ENCODE data around the gene FRMD8. TPM values are rescaled to one million over a fixed set of nuclear protein-coding genes. Genes with fewer than 3 reads are reported as not detected.

FRMD8 gene
- total RNA-seq, 1 experiment from 2014 or later: 40.2 TPM

- no TSS peak for BruUV-seq (replicated peaks)
- Mint-ChIP-seq H3K4me3 (ENCODE audit: low read depth, unreplicated experiment) (no peak overlapping the region), H3K9me3 (ENCODE audit: low read depth, unreplicated experiment) (no peaks in the 10 kb centered on the region), H3K4me1 (ENCODE audit: low read depth, unreplicated experiment) (peaks cover 2% of the 10 kb centered on the region), H3K36me3 (ENCODE audit: insufficient read depth, unreplicated experiment) (peaks cover 62% of the 10 kb centered on the region), H3K27me3 (ENCODE audit: unreplicated experiment) (no peaks in the 10 kb centered on the region), H3K27ac (ENCODE audit: unreplicated experiment) (no peak overlapping the region)
- DNase-seq: no peak
- intact Hi-C loops (cut with micrococcal nuclease; ENCODE audit: unreplicated experiment): no loop called here
- TF ChIP-seq, protein P1, sequence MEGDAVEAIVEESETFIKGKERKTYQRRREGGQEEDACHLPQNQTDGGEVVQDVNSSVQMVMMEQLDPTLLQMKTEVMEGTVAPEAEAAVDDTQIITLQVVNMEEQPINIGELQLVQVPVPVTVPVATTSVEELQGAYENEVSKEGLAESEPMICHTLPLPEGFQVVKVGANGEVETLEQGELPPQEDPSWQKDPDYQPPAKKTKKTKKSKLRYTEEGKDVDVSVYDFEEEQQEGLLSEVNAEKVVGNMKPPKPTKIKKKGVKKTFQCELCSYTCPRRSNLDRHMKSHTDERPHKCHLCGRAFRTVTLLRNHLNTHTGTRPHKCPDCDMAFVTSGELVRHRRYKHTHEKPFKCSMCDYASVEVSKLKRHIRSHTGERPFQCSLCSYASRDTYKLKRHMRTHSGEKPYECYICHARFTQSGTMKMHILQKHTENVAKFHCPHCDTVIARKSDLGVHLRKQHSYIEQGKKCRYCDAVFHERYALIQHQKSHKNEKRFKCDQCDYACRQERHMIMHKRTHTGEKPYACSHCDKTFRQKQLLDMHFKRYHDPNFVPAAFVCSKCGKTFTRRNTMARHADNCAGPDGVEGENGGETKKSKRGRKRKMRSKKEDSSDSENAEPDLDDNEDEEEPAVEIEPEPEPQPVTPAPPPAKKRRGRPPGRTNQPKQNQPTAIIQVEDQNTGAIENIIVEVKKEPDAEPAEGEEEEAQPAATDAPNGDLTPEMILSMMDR (IDR thresholded peaks at IDR 0.05; ENCODE audit: unreplicated experiment): no peak
- CTCF ChIA-PET: no interaction called here
Measured at GRCh38 chr11:65395961-65396530, 9.6 kb downstream of the FRMD8 start.

- Mint-ChIP-seq H3K27me3 (ENCODE audit: unreplicated experiment) (no peaks in the 10 kb centered on the region), H3K27ac (ENCODE audit: unreplicated experiment) (no peak overlapping the region), H3K4me3 (ENCODE audit: low read depth, unreplicated experiment) (no peak overlapping the region), H3K4me1 (ENCODE audit: low read depth, unreplicated experiment) (no peaks in the 10 kb centered on the region), H3K36me3 (ENCODE audit: insufficient read depth, unreplicated experiment) (peaks cover 60% of the 10 kb centered on the region), H3K9me3 (ENCODE audit: low read depth, unreplicated experiment) (no peaks in the 10 kb centered on the region)
- DNase-seq: no peak
- CTCF ChIA-PET: no interaction called here
- intact Hi-C loops (cut with micrococcal nuclease; ENCODE audit: unreplicated experiment): no loop called here
- TF ChIP-seq, protein P1 (IDR thresholded peaks at IDR 0.05; ENCODE audit: unreplicated experiment): no peak
- no TSS peak for BruUV-seq (replicated peaks)
Measured at GRCh38 chr11:65396769-65397745, 10.6 kb downstream of the FRMD8 start.

GRCh38 chr11:65398362-65398910, 12.0 kb downstream of the FRMD8 start:
- Mint-ChIP-seq H3K9me3 (ENCODE audit: low read depth, unreplicated experiment) (no peaks in the 10 kb centered on the region), H3K27me3 (ENCODE audit: unreplicated experiment) (no peaks in the 10 kb centered on the region), H3K4me1 (ENCODE audit: low read depth, unreplicated experiment) (no peaks in the 10 kb centered on the region), H3K36me3 (ENCODE audit: insufficient read depth, unreplicated experiment) (peaks cover 59% of the 10 kb centered on the region), H3K4me3 (ENCODE audit: low read depth, unreplicated experiment) (no peak overlapping the region), H3K27ac (ENCODE audit: unreplicated experiment) (no peak overlapping the region)
- no TSS peak for BruUV-seq (replicated peaks)
- no peak for DNase-seq
- TF ChIP-seq, protein P1 (IDR thresholded peaks at IDR 0.05; ENCODE audit: unreplicated experiment): no peak
- CTCF ChIA-PET: interaction anchor here (0.6 kb wide), 2 partner anchors 216 to 1124 kb away, joined by 3 to 12 read pairs; no protein-coding TSS in a partner anchor
- intact Hi-C loops (cut with micrococcal nuclease; ENCODE audit: unreplicated experiment): no loop called here

DNA sequence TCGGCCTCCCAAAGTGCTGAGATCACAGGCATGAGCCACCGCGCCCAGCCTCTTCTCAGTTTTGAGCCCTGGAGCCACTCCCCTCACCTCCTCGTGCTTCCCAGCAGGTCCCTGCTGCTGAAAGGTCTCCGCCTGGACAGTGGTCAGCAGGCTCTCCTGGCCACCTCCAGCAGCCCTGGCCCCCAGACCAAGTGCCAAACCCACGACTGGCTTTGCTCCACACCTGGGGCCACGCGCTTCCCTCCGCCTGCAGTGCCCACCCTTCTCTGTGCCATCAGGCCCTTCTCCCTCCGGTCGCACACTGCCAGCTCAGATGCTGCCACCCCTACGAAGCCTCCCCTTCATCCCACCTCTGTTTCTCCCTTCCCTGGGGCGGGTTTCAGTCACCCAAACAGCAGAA, 12.8 kb downstream of the FRMD8 start:
- Mint-ChIP-seq H3K27ac (ENCODE audit: unreplicated experiment) (no peak overlapping the region), H3K4me3 (ENCODE audit: low read depth, unreplicated experiment) (no peak overlapping the region), H3K4me1 (ENCODE audit: low read depth, unreplicated experiment) (no peaks in the 10 kb centered on the region), H3K9me3 (ENCODE audit: low read depth, unreplicated experiment) (no peaks in the 10 kb centered on the region), H3K36me3 (ENCODE audit: insufficient read depth, unreplicated experiment) (peaks cover 60% of the 10 kb centered on the region), H3K27me3 (ENCODE audit: unreplicated experiment) (no peaks in the 10 kb centered on the region)
- CTCF ChIA-PET: interaction anchor here (0.6 kb wide), 2 partner anchors 215 to 1352 kb away, joined by 3 to 7 read pairs; no protein-coding TSS in a partner anchor
- TF ChIP-seq, protein P1 (IDR thresholded peaks at IDR 0.05; ENCODE audit: unreplicated experiment): no peak
- intact Hi-C loops (cut with micrococcal nuclease; ENCODE audit: unreplicated experiment): no loop called here
- BruUV-seq (replicated peaks): no TSS peak
- DNase-seq: no peak

Measured in Calu3 (cell line).